ENCODE results near the gene MAP1A.

MAP1A gene

DNA sequence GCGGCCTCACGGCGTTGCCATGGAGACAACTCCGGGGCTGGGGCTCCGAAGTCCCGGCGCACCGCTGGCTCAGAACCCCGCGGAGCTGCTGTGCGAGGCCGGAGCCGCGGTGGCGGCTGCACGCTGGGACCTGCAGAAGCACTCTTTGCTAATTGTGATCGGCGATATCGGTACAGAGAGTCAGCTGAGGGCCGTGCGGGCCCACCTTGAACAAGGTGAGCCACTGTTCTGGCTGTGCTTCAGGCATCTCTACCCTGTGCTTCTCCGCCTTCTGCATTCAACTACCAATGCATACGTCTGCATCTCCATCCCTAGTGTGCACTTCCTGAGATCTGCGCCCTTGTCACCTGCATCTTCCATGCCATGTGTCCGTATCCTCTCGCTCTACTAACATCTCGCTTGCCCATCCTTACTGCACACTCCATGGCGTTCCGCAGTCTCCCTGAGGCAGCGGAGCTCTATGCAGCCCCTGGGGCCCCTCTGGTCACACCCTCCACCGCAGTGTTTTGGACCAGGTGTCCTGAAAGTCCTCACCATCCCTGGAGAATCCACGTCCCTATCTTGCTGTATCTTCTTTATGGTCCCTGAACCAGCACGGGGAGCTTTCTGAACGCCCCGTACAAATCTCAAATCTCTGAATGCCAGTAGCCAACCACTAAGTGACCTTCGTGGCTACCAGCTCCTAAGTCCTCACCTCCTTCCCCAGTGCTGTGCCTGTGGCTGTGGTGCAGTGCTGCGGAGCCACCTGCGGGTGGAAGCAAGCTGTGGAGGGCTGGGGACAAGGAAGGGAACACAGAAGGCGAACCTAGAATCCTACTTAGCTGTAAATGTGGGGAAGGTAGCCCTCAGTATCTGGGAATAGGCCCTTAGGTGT lies 6.2 kb upstream of the MAP1A start:
- DNase-seq: peak; percentile 20

DNA sequence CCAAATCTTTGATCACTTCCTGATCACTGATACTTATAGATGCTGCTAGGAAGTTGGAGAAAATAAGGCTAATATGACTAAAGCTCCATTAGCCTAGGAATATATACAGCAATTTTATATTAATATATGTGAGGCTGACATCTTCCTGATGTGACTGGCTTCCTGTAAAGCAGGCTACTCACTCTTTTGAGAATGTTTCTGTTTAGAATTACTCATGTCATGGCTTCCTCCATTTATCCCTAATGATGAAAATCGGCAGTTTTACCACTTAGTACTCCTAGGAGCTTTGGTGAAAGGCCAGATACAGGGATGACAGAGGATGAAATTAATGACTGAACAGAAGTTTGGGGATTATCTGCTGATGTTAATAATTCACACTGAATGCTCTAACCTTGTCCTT lies 3.9 kb upstream of the MAP1A start:
- DNase-seq: no peak

DNA sequence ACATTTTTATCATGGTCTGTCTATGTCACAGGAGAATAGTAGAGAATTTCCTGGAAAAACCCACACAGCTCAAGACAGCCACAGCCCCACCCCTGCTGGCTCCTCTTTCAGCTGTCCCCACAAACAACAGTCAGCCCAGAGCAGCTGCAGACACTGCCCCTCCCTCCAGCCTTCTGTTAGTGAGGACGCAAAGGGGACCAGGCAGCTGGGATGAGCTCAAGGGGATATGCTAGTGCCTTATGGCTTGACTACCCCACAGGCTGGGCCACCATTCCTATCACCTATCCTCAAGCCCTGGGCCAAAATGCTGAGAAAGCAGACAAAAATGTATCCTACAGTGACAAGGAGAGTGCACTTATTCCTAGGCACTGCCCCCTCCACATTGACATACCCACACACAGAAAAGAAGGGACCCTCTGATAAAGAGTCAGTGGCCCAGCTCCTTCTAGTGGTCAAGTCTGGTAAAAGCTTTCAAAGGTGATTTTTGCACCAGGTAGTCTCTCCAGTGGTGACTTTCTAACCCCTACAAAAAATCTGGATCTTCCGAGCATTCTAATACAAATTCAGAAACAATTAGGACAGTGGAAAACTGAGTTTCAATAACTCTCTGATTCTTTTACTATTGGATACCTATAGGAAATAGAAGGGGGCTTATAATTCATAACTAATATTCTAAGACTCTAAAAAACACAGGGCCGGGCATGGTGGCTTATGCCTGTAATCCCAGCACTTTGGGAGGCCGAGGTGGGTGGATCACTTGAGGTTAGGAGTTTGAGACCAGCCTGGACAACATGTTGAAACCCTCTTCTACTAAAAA lies 3.0 kb upstream of the MAP1A start:
- DNase-seq: no peak

DNA sequence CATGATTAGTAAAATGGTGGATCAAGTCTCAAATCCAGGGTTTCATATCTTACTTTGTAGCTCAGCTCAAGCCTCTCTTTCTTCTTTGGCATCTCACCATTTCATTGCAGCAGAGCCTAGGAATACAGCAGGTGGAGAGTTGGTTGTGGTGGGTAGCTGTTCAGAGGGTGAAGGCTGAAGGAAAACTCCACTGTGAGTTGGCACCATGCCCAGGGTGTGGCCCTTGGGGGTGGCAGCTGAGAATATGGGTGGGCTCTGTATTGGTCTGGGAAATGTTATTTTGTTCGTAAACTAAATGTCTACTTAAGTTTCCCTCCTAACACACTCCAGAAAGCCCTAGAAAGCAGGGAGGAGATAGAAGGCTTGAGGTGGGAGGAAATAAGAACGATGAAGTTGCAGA lies 1.7 kb upstream of the MAP1A start:
- no peak for DNase-seq

DNA sequence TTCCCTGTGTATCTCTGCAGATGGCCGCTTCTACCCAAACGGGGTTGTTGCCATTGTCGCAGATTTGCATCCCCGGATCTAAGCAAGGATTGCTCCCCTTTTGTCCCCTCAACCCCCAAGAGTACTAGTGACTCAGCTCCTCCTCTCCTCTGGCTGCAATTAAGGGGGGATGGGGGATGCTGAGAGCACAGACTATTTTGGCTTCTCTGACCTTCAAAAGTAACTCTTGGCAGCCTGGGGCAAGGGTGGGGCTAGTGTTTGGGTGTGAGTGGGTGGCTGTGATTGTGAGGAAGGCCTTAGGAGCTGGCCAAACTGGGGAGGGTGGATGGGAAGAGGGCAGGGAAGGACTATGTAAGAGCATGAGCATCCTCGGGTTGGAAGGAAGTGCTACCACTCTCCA lies 1.2 kb upstream of the MAP1A start:
- no peak for DNase-seq

DNA sequence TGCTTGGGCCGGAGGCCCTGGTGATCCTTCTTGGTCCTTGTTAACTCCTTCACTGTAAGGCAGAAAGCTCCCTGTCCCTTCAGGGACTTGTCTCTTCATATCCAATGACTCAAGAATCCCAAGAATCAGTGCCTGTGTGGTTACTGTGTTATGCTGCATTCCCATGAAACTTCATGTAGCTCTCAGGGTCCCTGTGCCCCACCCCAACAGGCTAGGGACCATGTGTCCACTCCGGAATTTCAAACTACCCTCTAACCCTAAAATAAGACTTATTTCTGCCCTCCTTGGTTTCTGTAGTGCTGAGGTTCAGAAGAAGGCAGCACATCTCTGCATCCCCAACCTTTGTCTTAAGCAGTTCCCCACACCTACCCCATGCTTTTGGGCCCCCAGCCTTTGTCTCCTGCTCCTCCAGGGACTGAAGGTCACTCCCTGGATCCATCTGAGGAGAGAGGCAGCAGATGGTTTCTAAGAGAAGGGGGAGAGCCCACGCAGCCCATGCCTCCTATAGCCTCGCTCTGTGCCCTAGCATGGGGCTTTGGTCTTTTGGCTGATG lies 531 bp upstream of the MAP1A start:
- no peak for DNase-seq

DNA sequence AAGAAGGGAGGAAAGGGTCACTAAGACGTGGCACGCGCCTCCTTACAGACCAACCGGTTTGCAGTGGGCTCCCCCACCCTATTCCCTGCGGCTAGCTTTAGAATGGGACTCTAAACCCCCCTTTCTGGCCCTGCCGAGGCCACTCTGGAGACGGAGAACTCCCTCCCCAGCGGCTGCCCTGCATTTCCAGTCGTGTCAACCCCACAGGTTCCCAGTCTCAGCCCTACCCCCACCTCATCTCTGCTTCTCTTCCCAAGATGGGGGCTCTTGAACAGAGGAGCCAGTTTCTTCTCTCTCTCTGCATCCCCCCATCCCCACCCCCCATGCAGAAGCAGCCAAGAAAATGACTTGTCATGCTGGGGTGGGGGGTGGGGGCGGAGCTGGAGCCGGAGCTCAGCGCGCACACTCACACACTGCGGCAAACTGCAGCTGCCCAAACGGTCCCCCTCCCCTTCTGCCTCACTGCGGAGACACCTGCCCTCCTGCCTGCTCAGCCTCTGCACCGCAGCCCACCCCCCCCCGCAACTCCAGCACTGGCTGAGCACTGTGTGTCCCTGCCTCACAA lies 871 bp downstream of the MAP1A start:
- DNase-seq: no peak

DNA sequence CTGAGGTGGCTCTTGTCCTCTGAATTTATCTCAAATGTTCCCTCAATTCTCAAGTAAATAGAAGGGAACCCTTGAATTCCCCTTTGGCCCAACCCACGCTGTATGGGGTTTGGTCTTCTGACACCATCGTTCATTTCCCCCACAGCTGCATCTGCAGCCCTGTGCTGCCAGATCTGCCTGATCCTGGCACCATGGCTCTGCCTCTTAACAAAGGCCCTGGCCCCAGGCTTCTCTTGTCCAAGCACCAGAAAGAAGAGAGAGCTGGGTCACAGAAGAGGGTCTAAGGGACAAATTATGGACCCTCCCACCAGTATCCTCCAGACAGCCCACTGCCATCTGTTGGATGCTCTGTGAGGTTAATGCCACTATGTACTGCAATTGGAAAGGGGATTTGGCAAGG lies 1.8 kb downstream of the MAP1A start:
- DNase-seq: no peak

DNA sequence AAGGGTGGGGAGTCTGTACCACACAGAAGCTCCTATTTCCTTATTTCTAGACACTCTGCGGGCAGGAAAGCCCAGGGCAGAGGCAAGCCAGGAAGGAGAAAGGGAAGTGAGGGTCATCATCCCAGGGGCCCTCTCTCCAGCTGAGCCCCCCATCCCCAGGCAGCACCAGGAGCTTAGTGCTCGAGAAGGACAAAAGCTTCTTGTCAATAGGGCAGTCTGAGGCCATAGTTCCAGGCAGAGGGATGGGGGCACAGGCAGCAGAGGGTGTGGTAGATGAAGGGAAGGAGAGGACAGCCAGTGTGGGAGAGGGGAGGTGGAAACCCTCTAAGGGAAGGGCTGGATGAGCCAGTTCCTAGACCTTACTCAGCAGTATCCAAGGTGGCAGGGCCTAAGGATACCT lies 2.7 kb downstream of the MAP1A start:
- no peak for DNase-seq

DNA sequence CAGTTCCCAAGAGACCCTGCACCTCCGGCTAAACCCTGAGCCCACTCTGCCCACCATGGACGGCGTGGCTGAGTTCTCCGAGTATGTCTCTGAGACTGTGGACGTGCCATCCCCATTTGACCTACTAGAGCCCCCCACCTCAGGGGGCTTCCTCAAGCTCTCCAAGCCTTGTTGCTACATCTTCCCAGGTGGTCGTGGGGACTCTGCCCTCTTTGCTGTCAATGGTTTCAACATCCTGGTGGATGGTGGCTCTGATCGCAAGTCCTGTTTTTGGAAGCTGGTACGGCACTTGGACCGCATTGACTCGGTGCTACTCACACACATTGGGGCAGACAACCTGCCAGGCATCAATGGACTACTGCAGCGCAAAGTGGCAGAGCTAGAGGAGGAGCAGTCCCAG lies 4.0 kb downstream of the MAP1A start:
- DNase-seq: no peak

DNA sequence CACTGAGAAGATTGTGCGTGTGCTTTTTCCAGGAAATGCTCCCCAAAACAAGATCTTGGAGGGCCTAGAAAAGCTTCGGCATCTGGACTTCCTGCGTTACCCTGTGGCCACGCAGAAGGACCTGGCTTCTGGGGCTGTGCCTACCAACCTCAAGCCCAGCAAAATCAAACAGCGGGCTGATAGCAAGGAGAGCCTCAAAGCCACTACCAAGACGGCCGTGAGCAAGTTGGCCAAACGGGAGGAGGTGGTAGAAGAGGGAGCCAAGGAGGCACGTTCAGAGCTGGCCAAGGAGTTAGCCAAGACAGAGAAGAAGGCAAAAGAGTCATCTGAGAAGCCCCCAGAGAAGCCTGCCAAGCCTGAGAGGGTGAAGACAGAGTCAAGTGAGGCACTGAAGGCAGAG lies 4.8 kb downstream of the MAP1A start:
- DNase-seq: no peak

DNA sequence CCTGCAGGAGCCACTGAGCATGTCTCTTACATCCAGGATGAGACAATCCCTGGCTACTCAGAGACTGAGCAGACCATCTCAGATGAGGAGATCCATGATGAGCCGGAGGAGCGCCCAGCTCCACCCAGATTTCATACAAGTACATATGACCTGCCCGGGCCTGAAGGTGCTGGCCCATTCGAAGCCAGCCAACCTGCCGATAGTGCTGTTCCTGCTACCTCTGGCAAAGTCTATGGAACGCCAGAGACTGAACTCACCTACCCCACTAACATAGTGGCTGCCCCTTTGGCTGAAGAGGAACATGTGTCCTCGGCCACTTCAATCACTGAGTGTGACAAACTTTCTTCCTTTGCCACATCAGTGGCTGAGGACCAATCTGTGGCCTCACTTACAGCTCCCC lies 6.2 kb downstream of the MAP1A start:
- DNase-seq: no peak

DNA sequence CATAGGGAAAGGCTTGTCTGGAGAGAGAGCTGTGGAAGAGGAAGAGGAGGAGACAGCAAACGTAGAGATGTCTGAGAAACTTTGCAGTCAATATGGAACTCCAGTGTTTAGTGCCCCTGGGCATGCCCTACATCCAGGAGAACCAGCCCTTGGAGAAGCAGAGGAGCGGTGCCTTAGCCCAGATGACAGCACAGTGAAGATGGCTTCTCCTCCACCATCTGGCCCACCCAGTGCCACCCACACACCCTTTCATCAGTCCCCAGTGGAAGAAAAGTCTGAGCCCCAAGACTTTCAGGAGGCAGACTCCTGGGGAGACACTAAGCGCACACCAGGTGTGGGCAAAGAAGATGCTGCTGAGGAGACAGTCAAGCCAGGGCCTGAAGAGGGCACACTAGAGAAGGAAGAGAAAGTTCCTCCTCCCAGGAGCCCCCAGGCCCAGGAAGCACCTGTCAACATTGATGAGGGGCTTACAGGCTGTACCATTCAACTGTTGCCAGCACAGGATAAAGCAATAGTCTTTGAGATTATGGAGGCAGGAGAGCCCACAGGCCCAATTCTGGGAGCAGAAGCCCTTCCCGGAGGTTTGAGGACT lies 6.9 kb downstream of the MAP1A start:
- no peak for DNase-seq

DNA sequence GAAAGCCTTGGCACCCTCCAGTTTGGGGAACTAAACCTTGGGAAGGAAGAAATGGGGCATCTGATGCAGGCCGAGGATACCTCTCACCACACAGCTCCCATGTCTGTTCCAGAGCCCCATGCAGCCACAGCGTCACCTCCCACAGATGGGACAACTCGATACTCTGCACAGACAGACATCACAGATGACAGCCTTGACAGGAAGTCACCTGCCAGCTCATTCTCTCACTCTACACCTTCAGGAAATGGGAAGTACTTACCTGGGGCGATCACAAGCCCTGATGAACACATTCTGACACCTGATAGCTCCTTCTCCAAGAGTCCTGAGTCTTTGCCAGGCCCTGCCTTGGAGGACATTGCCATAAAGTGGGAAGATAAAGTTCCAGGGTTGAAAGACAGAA lies 7.7 kb downstream of the MAP1A start:
- no peak for DNase-seq

DNA sequence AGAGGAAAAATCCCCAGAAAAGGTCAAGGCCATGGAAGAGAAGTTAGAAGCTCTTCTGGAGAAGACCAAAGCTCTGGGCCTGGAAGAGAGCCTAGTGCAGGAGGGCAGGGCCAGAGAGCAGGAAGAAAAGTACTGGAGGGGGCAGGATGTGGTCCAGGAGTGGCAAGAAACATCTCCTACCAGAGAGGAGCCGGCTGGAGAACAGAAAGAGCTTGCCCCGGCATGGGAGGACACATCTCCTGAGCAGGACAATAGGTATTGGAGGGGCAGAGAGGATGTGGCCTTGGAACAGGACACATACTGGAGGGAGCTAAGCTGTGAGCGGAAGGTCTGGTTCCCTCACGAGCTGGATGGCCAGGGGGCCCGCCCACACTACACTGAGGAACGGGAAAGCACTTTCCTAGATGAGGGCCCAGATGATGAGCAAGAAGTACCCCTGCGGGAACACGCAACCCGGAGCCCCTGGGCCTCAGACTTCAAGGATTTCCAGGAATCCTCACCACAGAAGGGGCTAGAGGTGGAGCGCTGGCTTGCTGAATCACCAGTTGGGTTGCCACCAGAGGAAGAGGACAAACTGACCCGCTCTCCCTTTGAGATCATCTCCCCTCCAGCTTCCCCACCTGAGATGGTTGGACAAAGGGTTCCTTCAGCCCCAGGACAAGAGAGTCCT lies 9.0 kb downstream of the MAP1A start:
- no peak for DNase-seq

DNA sequence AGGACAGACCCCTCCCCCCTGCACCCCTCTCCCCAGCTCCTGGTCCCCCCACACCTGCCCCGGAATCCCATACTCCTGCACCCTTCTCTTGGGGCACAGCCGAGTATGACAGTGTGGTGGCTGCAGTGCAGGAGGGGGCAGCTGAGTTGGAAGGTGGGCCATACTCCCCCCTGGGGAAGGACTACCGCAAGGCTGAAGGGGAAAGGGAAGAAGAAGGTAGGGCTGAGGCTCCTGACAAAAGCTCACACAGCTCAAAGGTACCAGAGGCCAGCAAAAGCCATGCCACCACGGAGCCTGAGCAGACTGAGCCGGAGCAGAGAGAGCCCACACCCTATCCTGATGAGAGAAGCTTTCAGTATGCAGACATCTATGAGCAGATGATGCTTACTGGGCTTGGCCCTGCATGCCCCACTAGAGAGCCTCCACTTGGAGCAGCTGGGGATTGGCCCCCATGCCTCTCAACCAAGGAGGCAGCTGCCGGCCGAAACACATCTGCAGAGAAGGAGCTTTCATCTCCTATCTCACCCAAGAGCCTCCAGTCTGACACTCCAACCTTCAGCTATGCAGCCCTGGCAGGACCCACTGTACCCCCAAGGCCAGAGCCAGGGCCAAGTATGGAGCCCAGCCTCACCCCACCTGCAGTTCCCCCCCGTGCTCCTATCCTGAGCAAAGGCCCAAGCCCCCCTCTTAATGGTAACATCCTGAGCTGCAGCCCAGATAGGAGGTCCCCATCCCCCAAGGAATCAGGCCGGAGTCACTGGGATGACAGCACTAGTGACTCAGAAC lies 9.8 kb downstream of the MAP1A start:
- DNase-seq: no peak

DNA sequence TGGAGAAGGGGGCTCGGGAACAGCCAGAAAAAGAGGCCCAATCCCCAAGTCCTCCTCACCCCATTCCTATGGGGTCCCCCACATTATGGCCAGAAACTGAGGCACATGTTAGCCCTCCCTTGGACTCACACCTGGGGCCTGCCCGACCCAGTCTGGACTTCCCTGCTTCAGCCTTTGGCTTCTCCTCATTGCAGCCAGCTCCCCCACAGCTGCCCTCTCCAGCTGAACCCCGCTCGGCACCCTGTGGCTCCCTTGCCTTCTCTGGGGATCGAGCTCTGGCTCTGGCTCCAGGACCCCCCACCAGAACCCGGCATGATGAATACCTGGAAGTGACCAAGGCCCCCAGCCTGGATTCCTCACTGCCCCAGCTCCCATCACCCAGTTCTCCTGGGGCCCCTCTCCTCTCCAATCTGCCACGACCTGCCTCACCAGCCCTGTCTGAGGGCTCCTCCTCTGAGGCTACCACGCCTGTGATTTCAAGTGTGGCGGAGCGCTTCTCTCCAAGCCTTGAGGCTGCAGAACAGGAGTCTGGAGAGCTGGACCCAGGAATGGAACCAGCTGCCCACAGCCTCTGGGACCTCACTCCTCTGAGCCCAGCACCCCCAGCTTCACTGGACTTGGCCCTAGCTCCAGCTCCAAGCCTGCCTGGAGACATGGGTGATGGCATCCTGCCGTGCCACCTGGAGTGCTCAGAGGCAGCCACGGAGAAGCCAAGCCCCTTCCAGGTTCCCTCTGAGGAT lies 10.6 kb downstream of the MAP1A start:
- DNase-seq: no peak

DNA sequence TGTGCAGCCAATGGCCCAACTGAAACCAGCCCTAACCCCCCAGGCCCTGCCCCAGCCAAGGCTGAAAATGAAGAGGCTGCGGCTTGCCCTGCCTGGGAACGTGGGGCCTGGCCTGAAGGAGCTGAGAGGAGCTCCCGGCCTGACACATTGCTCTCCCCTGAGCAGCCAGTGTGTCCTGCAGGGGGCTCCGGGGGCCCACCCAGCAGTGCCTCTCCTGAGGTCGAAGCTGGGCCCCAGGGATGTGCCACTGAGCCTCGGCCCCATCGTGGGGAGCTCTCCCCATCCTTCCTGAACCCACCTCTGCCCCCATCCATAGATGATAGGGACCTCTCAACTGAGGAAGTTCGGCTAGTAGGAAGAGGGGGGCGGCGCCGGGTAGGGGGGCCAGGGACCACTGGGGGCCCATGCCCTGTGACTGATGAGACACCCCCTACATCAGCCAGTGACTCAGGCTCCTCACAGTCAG lies 11.2 kb downstream of the MAP1A start:
- DNase-seq: no peak

DNA sequence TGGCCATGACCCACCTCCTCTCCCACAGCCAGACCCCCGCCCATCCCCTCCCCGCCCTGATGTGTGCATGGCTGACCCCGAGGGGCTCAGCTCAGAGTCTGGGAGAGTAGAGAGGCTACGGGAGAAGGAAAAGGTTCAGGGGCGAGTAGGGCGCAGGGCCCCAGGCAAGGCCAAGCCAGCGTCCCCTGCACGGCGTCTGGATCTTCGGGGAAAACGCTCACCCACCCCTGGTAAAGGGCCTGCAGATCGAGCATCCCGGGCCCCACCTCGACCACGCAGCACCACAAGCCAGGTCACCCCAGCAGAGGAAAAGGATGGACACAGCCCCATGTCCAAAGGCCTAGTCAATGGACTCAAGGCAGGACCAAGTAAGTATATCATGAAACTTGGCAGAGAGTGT lies 11.7 kb downstream of the MAP1A start:
- DNase-seq: no peak

DNA sequence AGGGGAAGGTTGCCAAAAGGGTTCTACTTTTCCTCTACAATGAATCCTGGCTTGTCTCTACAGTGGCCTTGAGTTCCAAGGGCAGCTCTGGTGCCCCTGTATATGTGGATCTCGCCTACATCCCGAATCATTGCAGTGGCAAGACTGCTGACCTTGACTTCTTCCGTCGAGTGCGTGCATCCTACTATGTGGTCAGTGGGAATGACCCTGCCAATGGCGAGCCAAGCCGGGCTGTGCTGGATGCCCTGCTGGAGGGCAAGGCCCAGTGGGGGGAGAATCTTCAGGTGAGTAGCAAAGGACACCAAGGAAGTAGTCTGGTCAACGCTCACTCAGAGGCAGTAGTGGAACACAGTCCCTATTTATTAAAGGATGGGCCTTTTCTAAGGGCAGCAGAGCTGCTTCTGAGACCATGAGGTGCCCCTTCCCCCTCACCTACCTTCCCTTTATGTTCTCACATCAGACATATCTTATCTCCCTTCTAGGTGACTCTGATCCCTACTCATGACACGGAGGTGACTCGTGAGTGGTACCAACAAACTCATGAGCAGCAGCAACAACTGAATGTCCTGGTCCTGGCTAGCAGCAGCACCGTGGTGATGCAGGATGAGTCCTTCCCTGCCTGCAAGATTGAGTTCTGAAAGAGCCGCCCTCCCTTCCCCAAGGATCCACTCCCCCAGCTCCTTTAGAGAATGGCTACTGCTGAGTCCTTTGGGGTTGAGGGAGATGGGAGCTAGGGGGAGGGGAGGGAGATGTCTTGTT lies 12.4 kb downstream of the MAP1A start:
- DNase-seq: no peak

Data from activated CD4-positive, alpha-beta T cell treated with anti-CD3 and anti-CD28 coated beads, Interleukin-2, amount 50 U/mL, for 1 hour (primary cell).